Osteoblast (primary cell): ENCODE results near the gene PDZD8. TPM values are rescaled to one million over a fixed set of nuclear protein-coding genes. Genes with fewer than 3 reads are reported as not detected.

Source experiments
- DNase-seq: peaks from one replicate; pipeline ENCODE4 v3.0.0; 2011; ENCODE audit warnings: low spot score, mixed read lengths; ENCODE audit not compliant: insufficient read length; ENCODE audit errors: missing footprints
- H2AFZ ChIP-seq: 2 replicates; pipeline ENCODE4 v1.6.0; 2011; ENCODE audit warnings: mild to moderate bottlenecking, low read length
- H3K27ac ChIP-seq: 2 replicates; pipeline ENCODE4 v1.5.1; 2011; ENCODE audit warnings: mild to moderate bottlenecking, low read depth, low read length, moderate library complexity
- H3K27me3 ChIP-seq: 2 replicates; pipeline ENCODE4 v1.6.0; 2012; ENCODE audit warnings: mild to moderate bottlenecking, control low read depth, inconsistent platforms, low read length, moderate library complexity; ENCODE audit not compliant: insufficient read depth
- H3K36me3 ChIP-seq: 2 replicates; pipeline ENCODE4 v1.5.1; 2011; ENCODE audit warnings: mild to moderate bottlenecking, low read length, control low read depth, moderate library complexity; ENCODE audit not compliant: insufficient read depth
- H3K4me1 ChIP-seq: 2 replicates; pipeline ENCODE4 v1.5.1; 2011; ENCODE audit warnings: mild to moderate bottlenecking, low read length, control low read depth, moderate library complexity; ENCODE audit not compliant: insufficient read depth
- H3K4me2 ChIP-seq: 2 replicates; pipeline ENCODE4 v1.6.0; 2011; ENCODE audit warnings: mild to moderate bottlenecking, low read length; ENCODE audit not compliant: insufficient read depth
- H3K4me3 ChIP-seq: fragments of 200-600 bp; sonication (generic); 3 replicates; pipeline ENCODE4 v1.5.1; 2012; ENCODE audit warnings: mild to moderate bottlenecking, low read length, inconsistent platforms; ENCODE audit not compliant: insufficient read depth
- H3K79me2 ChIP-seq: 2 replicates; pipeline ENCODE4 v1.6.0; 2012; ENCODE audit warnings: mild to moderate bottlenecking, low read length, control low read depth, inconsistent platforms; ENCODE audit not compliant: insufficient read depth
- H3K9me3 ChIP-seq: 2 replicates; pipeline ENCODE4 v1.5.1; 2011; ENCODE audit warnings: low read depth, low read length, control low read depth
- H4K20me1 ChIP-seq: 2 replicates; pipeline ENCODE4 v1.6.0; 2012; ENCODE audit warnings: mild to moderate bottlenecking, low read length, control low read depth; ENCODE audit not compliant: insufficient read depth
- total RNA-seq: library from RNA; depleted of rRNA; stranded (reverse); fragments of >200 nt; gene quantifications from 2 replicates; pipeline ENCODE4 v1.2.3, GENCODE V29; 2012
- TF ChIP-seq, protein P1 (sequence below): IDR thresholded peaks from 2 replicates; pipeline ENCODE4 v1.5.1; 2011; ENCODE audit warnings: mild to moderate bottlenecking, low read depth, low read length, moderate library complexity; ENCODE audit errors: extremely low read depth

PDZD8 gene
- total RNA-seq, 1 donor, result 35.8 TPM

DNA sequence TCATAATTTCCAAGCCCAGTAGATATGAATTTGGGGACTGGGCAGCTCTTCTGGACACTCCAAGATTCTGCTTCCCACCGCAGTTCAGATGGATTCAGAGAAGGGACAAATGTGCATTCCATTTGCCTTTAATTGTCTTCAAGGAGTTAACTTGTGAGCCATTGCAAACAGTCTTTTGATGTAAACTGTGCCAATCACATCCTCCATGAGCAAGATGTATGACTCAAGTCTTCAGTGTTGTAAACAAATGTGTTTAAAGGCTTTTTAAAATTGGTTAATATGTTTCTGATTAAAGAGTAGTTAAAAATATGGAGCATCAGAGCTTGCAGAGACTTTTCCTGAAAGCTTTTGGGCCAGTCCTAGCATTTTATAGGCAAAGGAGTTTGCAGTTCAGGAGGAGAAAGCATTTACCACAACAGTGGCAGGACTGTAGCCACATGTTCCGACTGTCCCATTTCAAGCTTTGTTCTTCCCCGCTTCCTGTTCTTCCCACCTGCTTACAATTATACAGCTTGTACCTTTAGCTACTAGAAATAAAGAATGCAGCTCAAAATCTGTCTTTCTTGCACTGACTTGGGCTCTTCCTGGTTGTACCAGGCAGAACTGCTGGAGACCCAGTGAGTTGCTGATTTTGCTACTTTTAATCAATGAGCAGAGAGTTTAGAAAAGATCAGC lies 128.1 kb downstream of the PDZD8 start:
- no peaks in the 10 kb centered on the region for H4K20me1 ChIP-seq
- no peaks in the 10 kb centered on the region for H3K9me3 ChIP-seq
- H3K27ac ChIP-seq, result no peak overlapping the region
- H3K4me2 ChIP-seq, result no peak overlapping the region
- TF ChIP-seq, protein P1, sequence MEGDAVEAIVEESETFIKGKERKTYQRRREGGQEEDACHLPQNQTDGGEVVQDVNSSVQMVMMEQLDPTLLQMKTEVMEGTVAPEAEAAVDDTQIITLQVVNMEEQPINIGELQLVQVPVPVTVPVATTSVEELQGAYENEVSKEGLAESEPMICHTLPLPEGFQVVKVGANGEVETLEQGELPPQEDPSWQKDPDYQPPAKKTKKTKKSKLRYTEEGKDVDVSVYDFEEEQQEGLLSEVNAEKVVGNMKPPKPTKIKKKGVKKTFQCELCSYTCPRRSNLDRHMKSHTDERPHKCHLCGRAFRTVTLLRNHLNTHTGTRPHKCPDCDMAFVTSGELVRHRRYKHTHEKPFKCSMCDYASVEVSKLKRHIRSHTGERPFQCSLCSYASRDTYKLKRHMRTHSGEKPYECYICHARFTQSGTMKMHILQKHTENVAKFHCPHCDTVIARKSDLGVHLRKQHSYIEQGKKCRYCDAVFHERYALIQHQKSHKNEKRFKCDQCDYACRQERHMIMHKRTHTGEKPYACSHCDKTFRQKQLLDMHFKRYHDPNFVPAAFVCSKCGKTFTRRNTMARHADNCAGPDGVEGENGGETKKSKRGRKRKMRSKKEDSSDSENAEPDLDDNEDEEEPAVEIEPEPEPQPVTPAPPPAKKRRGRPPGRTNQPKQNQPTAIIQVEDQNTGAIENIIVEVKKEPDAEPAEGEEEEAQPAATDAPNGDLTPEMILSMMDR, result no peak
- no peak for DNase-seq
- H3K4me3 ChIP-seq, result no peak overlapping the region
- H3K79me2 ChIP-seq, result no peaks in the 10 kb centered on the region
- no peaks in the 10 kb centered on the region for H3K36me3 ChIP-seq
- peaks cover 22% of the 10 kb centered on the region for H3K27me3 ChIP-seq
- H3K4me1 ChIP-seq, result no peaks in the 10 kb centered on the region
- H2AFZ ChIP-seq, result no peak overlapping the region

DNA sequence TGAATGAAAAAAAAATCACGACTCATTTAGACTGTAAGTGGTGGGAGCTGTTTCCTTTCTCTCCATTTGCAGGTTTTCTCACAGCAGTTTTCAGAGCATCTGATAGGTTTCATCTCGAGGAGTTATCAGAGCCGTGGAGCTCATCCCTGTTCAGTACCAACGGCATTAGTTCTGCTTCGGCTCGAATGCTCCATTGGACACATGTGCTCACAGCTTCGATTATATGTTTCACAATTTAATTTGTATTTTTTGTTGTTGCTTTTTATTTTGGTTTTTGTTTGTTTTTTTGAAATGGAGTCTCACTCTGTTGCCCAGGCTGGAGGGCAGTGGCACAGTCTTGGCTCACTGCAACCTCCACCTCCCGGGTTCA lies 132.8 kb downstream of the PDZD8 start:
- no peaks in the 10 kb centered on the region for H4K20me1 ChIP-seq
- no peak overlapping the region for H2AFZ ChIP-seq
- no peaks in the 10 kb centered on the region for H3K9me3 ChIP-seq
- H3K36me3 ChIP-seq, result no peaks in the 10 kb centered on the region
- peaks cover 28% of the 10 kb centered on the region for H3K27me3 ChIP-seq
- H3K27ac ChIP-seq, result no peak overlapping the region
- no peaks in the 10 kb centered on the region for H3K79me2 ChIP-seq
- peak; percentile 66 for DNase-seq
- no peak overlapping the region for H3K4me2 ChIP-seq
- H3K4me1 ChIP-seq, result no peaks in the 10 kb centered on the region
- no peak overlapping the region for H3K4me3 ChIP-seq
- TF ChIP-seq, protein P1, result no peak

DNA sequence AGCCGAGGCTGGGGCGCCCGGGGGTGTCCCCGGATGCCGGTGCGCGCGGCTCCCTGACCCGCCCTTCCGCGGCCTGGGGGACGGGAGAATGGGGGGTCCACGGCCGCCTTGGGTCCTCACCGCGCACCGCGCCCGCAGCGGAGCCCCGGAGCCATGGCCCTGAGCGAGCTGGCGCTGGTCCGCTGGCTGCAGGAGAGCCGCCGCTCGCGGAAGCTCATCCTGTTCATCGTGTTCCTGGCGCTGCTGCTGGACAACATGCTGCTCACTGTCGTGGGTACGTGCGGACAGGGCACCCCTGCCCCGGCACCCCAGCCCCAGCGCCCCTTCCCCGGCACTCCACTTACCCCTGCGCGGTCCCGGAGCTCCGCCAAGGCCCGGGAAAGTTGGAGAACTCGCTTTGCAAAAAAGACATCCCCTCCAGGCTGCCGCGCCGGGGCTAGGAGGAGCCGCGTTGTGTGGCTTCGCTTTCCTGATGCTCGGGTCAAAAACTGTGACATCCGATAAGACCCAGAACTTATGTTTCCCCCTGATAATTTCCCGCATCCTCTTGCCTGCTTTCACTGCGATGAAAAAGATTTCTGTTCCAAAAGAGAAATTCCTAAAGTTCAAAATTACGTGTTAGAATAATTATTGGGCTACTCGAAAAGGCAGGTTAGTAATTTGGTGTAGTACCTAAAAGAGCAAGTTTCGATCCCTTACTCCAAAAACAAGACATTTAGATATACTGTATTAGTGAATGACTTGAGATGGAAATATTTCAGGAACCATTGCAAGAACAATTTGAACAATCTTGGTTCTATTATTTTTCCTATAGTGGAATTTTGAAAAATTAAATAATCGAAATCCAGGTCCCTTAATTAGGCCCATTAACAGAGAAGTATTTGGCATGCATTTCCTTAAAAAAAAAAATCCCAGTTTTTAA lies 133.4 kb downstream of the PDZD8 start:
- H3K9me3 ChIP-seq, result no peaks in the 10 kb centered on the region
- H3K4me3 ChIP-seq, result no peak overlapping the region
- H2AFZ ChIP-seq, result no peak overlapping the region
- H3K4me2 ChIP-seq, result no peak overlapping the region
- TF ChIP-seq, protein P1, result no peak
- no peaks in the 10 kb centered on the region for H3K36me3 ChIP-seq
- no peak overlapping the region for H3K27ac ChIP-seq
- H4K20me1 ChIP-seq, result no peaks in the 10 kb centered on the region
- no peaks in the 10 kb centered on the region for H3K79me2 ChIP-seq
- DNase-seq, result peak; percentile 90
- H3K27me3 ChIP-seq, result peaks cover 23% of the 10 kb centered on the region
- H3K4me1 ChIP-seq, result no peaks in the 10 kb centered on the region
